ENCODE data around the gene ZDHHC19. TPM values are rescaled to one million over a fixed set of nuclear protein-coding genes. Genes with fewer than 3 reads are reported as not detected.
"Not testable (repeated sequence)": the region's sequence is repeated elsewhere in the genome, so short reads cannot be mapped to it uniquely, and the experiment has no call there.

Gene ZDHHC19
- total RNA-seq, 1 donor from 2014 or later, result not detected

DNA sequence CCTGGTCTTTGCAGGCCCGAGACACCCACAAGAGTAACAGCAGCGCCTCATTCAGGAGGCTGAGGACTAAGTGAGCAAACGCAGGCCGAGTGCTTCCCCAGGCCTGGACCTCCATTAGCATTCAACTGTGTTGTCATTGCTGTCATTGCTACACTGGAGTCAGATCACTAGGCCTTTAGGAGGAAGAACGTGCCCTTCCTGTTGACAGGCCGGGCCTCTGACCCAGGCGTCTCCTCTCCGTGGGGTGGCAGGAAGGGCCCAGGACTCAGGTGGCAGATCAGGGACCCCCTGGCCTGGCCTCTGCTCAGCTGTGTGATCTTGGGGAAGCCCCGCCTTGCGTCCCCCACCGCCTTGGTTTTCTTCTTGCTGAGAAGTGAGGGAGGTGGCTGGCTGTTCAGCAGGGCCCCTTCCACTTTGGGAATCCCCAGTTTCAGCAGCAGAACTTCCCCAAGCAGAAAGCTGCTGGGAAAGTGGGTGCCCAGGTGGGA is 19.1 kb downstream of the ZDHHC19 start:
- Histone ChIP-seq H3K36me3 (no peaks in the 10 kb centered on the region), H3K27me3 (no peaks in the 10 kb centered on the region), H3K9me3 (no peaks in the 10 kb centered on the region), H3K4me1 (peaks cover 21% of the 10 kb centered on the region), H3K4me3 (no peak overlapping the region), H3K27ac (peak overlapping the region; percentile 80)
- intact Hi-C loops (cut with DNase I), result loop anchor here (10.0 kb wide), 1 partner anchor 127 kb away; no protein-coding TSS in a partner anchor
- DNase-seq, result no peak
- ATAC-seq, result peak; percentile 57
- TF ChIP-seq CTCF (IDR thresholded peaks at IDR 0.05), result peak; percentile 21

DNA sequence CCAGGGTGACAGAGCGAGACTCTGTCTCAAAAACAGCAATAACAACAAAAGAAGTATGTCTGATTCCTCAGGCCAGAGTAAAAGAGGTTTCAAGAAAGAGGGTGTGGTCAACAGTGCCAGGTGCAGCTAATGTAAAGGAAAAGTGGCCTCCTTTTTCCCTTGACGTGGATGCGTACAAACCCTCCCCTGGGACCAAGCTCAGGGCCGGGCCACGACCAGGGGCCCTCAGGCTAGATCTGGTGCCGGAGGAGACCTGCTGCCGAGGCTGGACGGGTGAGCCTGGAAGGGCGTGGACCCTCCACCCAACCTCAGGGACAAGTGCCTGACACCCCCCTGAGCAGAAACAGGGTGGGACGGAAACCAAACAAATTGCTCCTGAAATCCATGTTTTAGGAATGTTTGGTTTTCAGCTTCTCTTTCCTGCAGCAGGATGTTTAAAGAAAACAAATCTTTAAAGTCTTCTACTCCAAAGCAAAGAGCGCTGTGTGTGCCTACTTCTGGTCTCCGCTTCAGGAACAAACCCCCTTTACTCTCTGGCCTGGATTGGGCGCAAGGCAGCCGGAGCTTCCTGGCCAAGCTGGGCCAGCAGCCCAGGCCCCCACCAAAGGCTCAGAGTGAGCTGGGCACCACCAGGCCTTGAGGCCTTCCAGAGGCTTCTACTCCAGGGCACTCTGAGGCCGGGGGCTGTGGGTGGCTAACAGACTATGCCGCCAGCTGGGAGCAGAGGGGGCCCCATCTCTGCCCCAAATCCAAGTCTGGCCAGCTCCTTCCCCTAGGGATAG is 21.4 kb downstream of the ZDHHC19 start:
- no peak for ATAC-seq
- no peak overlapping the region for H3K4me3 ChIP-seq
- no peak overlapping the region for H3K27ac ChIP-seq
- intact Hi-C loops (cut with DNase I), result loop anchor here (10.0 kb wide), 1 partner anchor 125 kb away; no protein-coding TSS in a partner anchor
- no peaks in the 10 kb centered on the region for H3K36me3 ChIP-seq
- H3K27me3 ChIP-seq, result no peaks in the 10 kb centered on the region
- no peak for TF ChIP-seq CTCF (IDR thresholded peaks at IDR 0.05)
- H3K4me1 ChIP-seq, result peaks cover 21% of the 10 kb centered on the region
- H3K9me3 ChIP-seq, result no peaks in the 10 kb centered on the region
- DNase-seq, result no peak

- Histone ChIP-seq H3K27me3 (no peaks in the 10 kb centered on the region), H3K4me3 (no peak overlapping the region), H3K36me3 (no peaks in the 10 kb centered on the region), H3K4me1 (peaks cover 2% of the 10 kb centered on the region), H3K27ac (no peak overlapping the region), H3K9me3 (no peaks in the 10 kb centered on the region)
- no peak for TF ChIP-seq CTCF (IDR thresholded peaks at IDR 0.05)
- ATAC-seq (no peak), DNase-seq (no peak)
- intact Hi-C loops (cut with DNase I), result no loop called here
Measured at GRCh38 chr3:196186651-196187573, 24.3 kb downstream of the ZDHHC19 start.

DNA sequence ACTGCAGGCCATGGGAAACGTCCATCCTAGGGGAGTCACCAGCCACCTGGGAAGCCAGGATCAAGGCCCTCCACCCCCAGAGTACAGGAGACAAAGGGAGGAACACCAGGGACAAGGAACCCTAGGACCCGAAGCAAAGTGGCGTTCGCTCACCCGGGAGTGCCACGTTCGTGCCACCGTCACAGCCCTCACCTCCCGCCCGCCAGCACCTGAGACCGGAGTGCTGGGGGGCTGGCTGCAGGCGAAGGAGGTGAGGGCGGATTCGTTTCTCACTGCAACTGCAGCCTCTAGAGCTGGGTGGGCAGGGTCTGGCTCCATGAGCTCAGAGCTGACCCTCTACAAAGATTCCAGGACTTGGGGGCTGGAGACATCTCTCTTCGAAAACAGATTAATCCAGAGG is 26.3 kb downstream of the ZDHHC19 start:
- no peaks in the 10 kb centered on the region for H3K36me3 ChIP-seq
- no peaks in the 10 kb centered on the region for H3K27me3 ChIP-seq
- H3K4me1 ChIP-seq, result no peaks in the 10 kb centered on the region
- no peak for TF ChIP-seq CTCF (IDR thresholded peaks at IDR 0.05)
- no peak overlapping the region for H3K27ac ChIP-seq
- intact Hi-C loops (cut with DNase I), result no loop called here
- no peaks in the 10 kb centered on the region for H3K9me3 ChIP-seq
- ATAC-seq (no peak), DNase-seq (no peak)
- no peak overlapping the region for H3K4me3 ChIP-seq

- H3K36me3 ChIP-seq; H3K9me3 ChIP-seq; intact Hi-C loops (cut with DNase I); DNase-seq; H3K4me1 ChIP-seq; H3K4me3 ChIP-seq; ATAC-seq; H3K27ac ChIP-seq; H3K27me3 ChIP-seq: not testable (repeated sequence)
Measured at GRCh38 chr3:196184169-196184432, 27.1 kb downstream of the ZDHHC19 start.

- intact Hi-C loops (cut with DNase I), result no loop called here
- Histone ChIP-seq H3K27me3 (no peaks in the 10 kb centered on the region), H3K9me3 (no peaks in the 10 kb centered on the region), H3K4me1 (no peaks in the 10 kb centered on the region), H3K27ac (no peak overlapping the region), H3K36me3 (no peaks in the 10 kb centered on the region), H3K4me3 (no peak overlapping the region)
- ATAC-seq, result no peak
- TF ChIP-seq CTCF (IDR thresholded peaks at IDR 0.05), result no peak
- no peak for DNase-seq
Measured at GRCh38 chr3:196181127-196181546, 30.1 kb downstream of the ZDHHC19 start.

All from upper lobe of right lung (tissue), 1 donor.